Mesenchymal stem cell (in vitro differentiated cells and primary cell): ENCODE measurements around the gene NR2C2.

Experiments used
- DNase-seq: peaks from one replicate; pipeline ENCODE4 v3.0.0-alpha.2; 2013
- H2AFZ ChIP-seq: one replicate; pipeline ENCODE4 v1.6.1; 2013; ENCODE audit warnings: low read depth, mild to moderate bottlenecking, control low read depth, inconsistent platforms, low read length, moderate library complexity
- H2AK5ac ChIP-seq: 2 replicates; pipeline ENCODE4 v1.6.1; 2013; ENCODE audit warnings: low read length, moderate library complexity, mild to moderate bottlenecking, inconsistent platforms; ENCODE audit not compliant: severe bottlenecking
- H2BK120ac ChIP-seq: one replicate; pipeline ENCODE4 v1.6.1; 2013; ENCODE audit warnings: low read depth, mild to moderate bottlenecking, inconsistent platforms, low read length, moderate library complexity
- H2BK12ac ChIP-seq, 2 experiments: one replicate each; pipeline ENCODE4 v1.6.1; 2013; ENCODE audit warnings: inconsistent platforms in 2 of 2, low read length in 2 of 2, mild to moderate bottlenecking in 2 of 2, moderate library complexity in 2 of 2, control low read depth in 1 of 2
- H2BK15ac ChIP-seq: one replicate; pipeline ENCODE4 v1.6.1; 2013; ENCODE audit warnings: mild to moderate bottlenecking, low read depth, inconsistent platforms; ENCODE audit not compliant: poor library complexity, severe bottlenecking
- H2BK5ac ChIP-seq: 2 replicates; pipeline ENCODE4 v1.6.1; 2013; ENCODE audit warnings: low read depth, mild to moderate bottlenecking, low read length, control low read depth, inconsistent platforms; ENCODE audit not compliant: poor library complexity, severe bottlenecking
- H3K14ac ChIP-seq, 2 experiments: one replicate each; pipeline ENCODE4 v1.6.1; 2013; ENCODE audit warnings: inconsistent platforms in 2 of 2, low read length in 2 of 2, control low read depth in 1 of 2, mild to moderate bottlenecking in 1 of 2, moderate library complexity in 1 of 2
- H3K18ac ChIP-seq, 2 experiments: one replicate each; pipeline ENCODE4 v1.6.1; 2013; ENCODE audit warnings: inconsistent platforms in 2 of 2, low read length in 2 of 2, control low read depth in 1 of 2, low read depth in 1 of 2, mild to moderate bottlenecking in 1 of 2
- H3K23ac ChIP-seq, 2 experiments: one replicate each; pipeline ENCODE4 v1.6.1; 2013; ENCODE audit warnings: inconsistent platforms in 2 of 2, low read length in 2 of 2, mild to moderate bottlenecking in 2 of 2, moderate library complexity in 2 of 2, control low read depth in 1 of 2
- H3K27ac ChIP-seq: 2 replicates; pipeline ENCODE4 v1.5.1; 2013; ENCODE audit warnings: mild to moderate bottlenecking, moderate library complexity, low read length, control low read depth, inconsistent platforms; ENCODE audit not compliant: poor library complexity, severe bottlenecking
- H3K27me3 ChIP-seq, 2 experiments: 2 replicates each; pipeline versions ENCODE4 v1.6.1 to v1.7.0; 2013; ENCODE audit warnings: low read length in 2 of 2, mild to moderate bottlenecking in 2 of 2, moderate library complexity in 2 of 2, control low read depth in 1 of 2, inconsistent platforms in 1 of 2; ENCODE audit not compliant: control insufficient read depth in 1 of 2, insufficient read depth in 1 of 2
- H3K36me3 ChIP-seq, 2 experiments: 2 replicates each; pipeline versions ENCODE4 v1.6.1 to v1.7.0; 2013; ENCODE audit warnings: low read length in 2 of 2, control low read depth in 1 of 2, inconsistent platforms in 1 of 2, low read depth in 1 of 2, mild to moderate bottlenecking in 1 of 2; ENCODE audit not compliant: insufficient read depth in 2 of 2, control insufficient read depth in 1 of 2
- H3K4ac ChIP-seq, 2 experiments: one replicate each; pipeline ENCODE4 v1.6.1; 2013; ENCODE audit warnings: inconsistent platforms in 2 of 2, low read length in 2 of 2, mild to moderate bottlenecking in 2 of 2, moderate library complexity in 2 of 2, control low read depth in 1 of 2, low read depth in 1 of 2
- H3K4me1 ChIP-seq: 2 replicates; pipeline ENCODE4 v1.6.1; 2013; ENCODE audit warnings: low read depth, low read length, control low read depth; ENCODE audit not compliant: control insufficient read depth, insufficient read depth
- H3K4me2 ChIP-seq: 2 replicates; pipeline ENCODE4 v1.6.1; 2013; ENCODE audit warnings: low read length, mild to moderate bottlenecking, inconsistent platforms; ENCODE audit not compliant: poor library complexity, severe bottlenecking
- H3K4me3 ChIP-seq, 2 experiments: 2 replicates each; pipeline versions ENCODE4 v1.5.1 to v1.7.0; 2013; ENCODE audit warnings: low read length in 2 of 2, mild to moderate bottlenecking in 2 of 2, control low read depth in 1 of 2, low read depth in 1 of 2; ENCODE audit not compliant: insufficient read depth in 1 of 2
- H3K79me1 ChIP-seq: replicated peaks from 2 replicates; pipeline ENCODE4 v1.6.1; 2013; ENCODE audit warnings: mild to moderate bottlenecking, control low read depth, low read length, inconsistent platforms; ENCODE audit not compliant: poor library complexity, severe bottlenecking
- H3K9ac ChIP-seq: 2 replicates; pipeline ENCODE4 v1.7.0; 2013; ENCODE audit warnings: mild to moderate bottlenecking, low read length, moderate library complexity
- H3K9me3 ChIP-seq: 2 replicates; pipeline ENCODE4 v1.7.0; 2013; ENCODE audit warnings: mild to moderate bottlenecking, low read length; ENCODE audit not compliant: control insufficient read depth
- H4K8ac ChIP-seq: one replicate; pipeline ENCODE4 v1.6.1; 2013; ENCODE audit warnings: inconsistent platforms, mild to moderate bottlenecking, low read length, moderate library complexity
- H4K91ac ChIP-seq: one replicate; pipeline ENCODE4 v1.6.1; 2013; ENCODE audit warnings: mild to moderate bottlenecking, low read length, inconsistent platforms
- WGBS: methylation state at CpG from one replicate; pipeline ENCODE4 v1.1.7; 2013; ENCODE audit warnings: mixed read lengths; 5-methylcytosine and 5-hydroxymethylcytosine counted together

NR2C2 gene

DNA sequence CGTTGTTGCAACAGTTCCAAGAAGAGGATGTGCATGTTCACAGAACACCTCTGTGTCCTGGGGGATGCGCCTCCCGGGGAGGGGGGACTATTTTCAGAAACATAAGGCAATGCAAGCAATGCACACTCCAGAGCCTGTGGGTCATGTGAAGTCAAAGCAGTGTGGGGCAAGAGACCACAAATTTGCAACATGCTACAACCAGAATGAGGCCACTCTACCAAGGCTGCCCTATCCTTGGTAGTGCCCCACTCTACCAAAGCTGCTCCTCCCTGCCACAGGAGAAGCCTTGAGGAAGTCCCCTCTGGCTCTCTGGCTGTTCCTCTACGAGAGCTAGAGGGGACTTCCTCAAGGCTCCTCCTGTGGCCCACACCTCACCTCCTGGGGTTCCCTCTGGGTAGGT lies 8.4 kb upstream of the NR2C2 start:
- Histone ChIP-seq H3K9me3 (no peaks in the 10 kb centered on the region), H3K4me1 (peaks cover 2% of the 10 kb centered on the region), H3K9ac (no peak overlapping the region), H2BK120ac (no peak overlapping the region), H4K91ac (no peak overlapping the region), H2AFZ (no peak overlapping the region), H2BK5ac (no peak overlapping the region), H3K36me3 (peaks cover 5 to 20% of the 10 kb centered on the region in 2 experiments), H3K18ac (no peak overlapping the region), H3K4me2 (no peak overlapping the region), H3K23ac (no peak overlapping the region), H3K79me1 (peaks cover 19% of the 10 kb centered on the region), H3K4ac (no peak overlapping the region), H2BK12ac (no peak overlapping the region), H2AK5ac (no peak overlapping the region), H3K27me3 (no peaks in the 10 kb centered on the region), H3K4me3 (no peak overlapping the region), H2BK15ac (no peak overlapping the region), H3K27ac (no peak overlapping the region), H4K8ac (no peak overlapping the region), H3K14ac (no peak overlapping the region)
- 86% methylated on average over 4 of the region's 4 CpGs for WGBS
- no peak for DNase-seq

DNA sequence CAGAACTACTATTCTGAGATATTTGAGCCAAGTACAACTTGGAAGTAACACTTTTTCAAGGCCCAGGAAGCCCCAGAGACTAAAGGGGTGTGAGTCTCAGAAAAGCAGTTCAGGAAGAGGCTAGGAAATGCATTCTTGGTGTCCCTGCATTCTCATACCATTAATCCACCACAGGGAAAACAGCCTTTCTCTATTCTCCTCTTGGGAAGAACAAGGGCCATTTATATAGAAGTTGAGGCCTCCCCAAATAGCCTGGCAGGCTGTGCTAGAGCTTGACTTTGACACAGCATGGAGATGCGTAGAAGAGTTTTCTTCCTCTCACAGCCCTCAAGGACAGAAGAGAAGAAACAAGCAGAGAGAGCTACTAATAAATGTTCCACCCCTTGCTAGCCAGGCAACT lies 5.5 kb upstream of the NR2C2 start:
- H4K8ac ChIP-seq, result no peak overlapping the region
- H3K14ac ChIP-seq, result no peak overlapping the region
- H3K27me3 ChIP-seq, result no peaks in the 10 kb centered on the region
- no peak overlapping the region for H3K4ac ChIP-seq
- WGBS, result 100% methylated on average over 1 of the region's 1 CpG
- no peak overlapping the region for H3K4me3 ChIP-seq
- H3K18ac ChIP-seq, result no peak overlapping the region
- peaks cover 9 to 37% of the 10 kb centered on the region in 2 experiments for H3K36me3 ChIP-seq
- H3K27ac ChIP-seq, result no peak overlapping the region
- H3K9me3 ChIP-seq, result no peaks in the 10 kb centered on the region
- peaks cover 17% of the 10 kb centered on the region for H3K79me1 ChIP-seq
- no peak overlapping the region for H4K91ac ChIP-seq
- peaks cover 2% of the 10 kb centered on the region for H3K4me1 ChIP-seq
- H2BK12ac ChIP-seq, result no peak overlapping the region
- no peak overlapping the region for H2BK5ac ChIP-seq
- H3K9ac ChIP-seq, result no peak overlapping the region
- no peak overlapping the region for H2AFZ ChIP-seq
- H3K4me2 ChIP-seq, result no peak overlapping the region
- H2AK5ac ChIP-seq, result no peak overlapping the region
- no peak overlapping the region for H2BK15ac ChIP-seq
- no peak overlapping the region for H3K23ac ChIP-seq
- DNase-seq, result no peak
- no peak overlapping the region for H2BK120ac ChIP-seq

DNA sequence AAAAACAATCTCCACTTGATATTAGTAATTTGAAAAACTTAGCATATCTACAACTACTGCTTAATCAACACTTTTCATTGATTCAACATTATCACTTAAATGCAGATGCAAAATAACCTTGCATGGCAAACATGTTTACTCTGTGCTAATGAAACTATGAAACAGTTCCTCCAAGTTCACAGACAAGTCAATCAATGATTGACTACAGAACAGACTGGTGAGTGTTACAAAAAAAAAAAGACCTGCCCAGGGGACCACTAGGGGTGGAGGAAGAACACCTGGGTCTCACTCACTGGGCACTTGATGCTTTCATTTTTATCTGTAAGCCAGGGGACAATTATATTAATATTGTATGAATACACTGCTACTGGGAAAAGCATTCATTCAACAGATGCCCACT lies 4.3 kb upstream of the NR2C2 start:
- Histone ChIP-seq H2BK12ac (no peak overlapping the region), H3K4me1 (peaks cover 2% of the 10 kb centered on the region), H2BK120ac (no peak overlapping the region), H2AK5ac (no peak overlapping the region), H2BK5ac (no peak overlapping the region), H4K8ac (no peak overlapping the region), H3K9me3 (no peaks in the 10 kb centered on the region), H3K4me2 (no peak overlapping the region), H3K9ac (no peak overlapping the region), H4K91ac (no peak overlapping the region), H3K14ac (no peak overlapping the region), H2BK15ac (no peak overlapping the region), H3K4me3 (no peak overlapping the region), H3K27me3 (no peaks in the 10 kb centered on the region), H2AFZ (no peak overlapping the region), H3K18ac (no peak overlapping the region), H3K23ac (no peak overlapping the region), H3K79me1 (peaks cover 17% of the 10 kb centered on the region), H3K4ac (no peak overlapping the region), H3K27ac (no peak overlapping the region), H3K36me3 (peaks cover 9 to 37% of the 10 kb centered on the region in 2 experiments)
- no peak for DNase-seq

DNA sequence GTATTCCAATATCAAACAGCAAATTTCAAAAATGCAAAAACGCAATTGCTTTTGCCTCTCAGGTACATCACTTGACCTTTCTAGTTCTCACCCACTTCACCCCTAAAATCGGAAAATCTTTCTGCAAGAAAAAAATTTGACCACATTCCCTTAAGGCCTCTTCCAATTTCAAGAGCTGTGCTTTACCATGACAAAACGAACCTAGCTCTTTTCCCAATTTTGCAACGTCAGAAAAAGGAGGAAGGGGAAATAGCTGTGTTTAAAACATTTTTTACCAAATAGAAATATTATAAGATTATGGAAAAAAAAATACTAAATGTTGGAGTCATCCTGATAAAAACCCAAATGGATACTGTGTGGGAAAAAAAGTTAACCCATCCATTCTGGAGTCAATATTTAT lies 1.1 kb upstream of the NR2C2 start:
- Histone ChIP-seq H3K4me3 (peak overlapping the region in 1 of 2 experiments; percentile 96), H3K27me3 (no peaks in the 10 kb centered on the region), H2BK5ac (no peak overlapping the region), H3K4me1 (peaks cover 4% of the 10 kb centered on the region), H3K23ac (no peak overlapping the region), H4K91ac (no peak overlapping the region), H3K18ac (no peak overlapping the region), H2BK120ac (no peak overlapping the region), H3K9me3 (no peaks in the 10 kb centered on the region), H3K4ac (no peak overlapping the region), H3K36me3 (peaks cover 7 to 37% of the 10 kb centered on the region in 2 experiments), H2BK12ac (no peak overlapping the region), H4K8ac (no peak overlapping the region), H2BK15ac (no peak overlapping the region), H3K27ac (no peak overlapping the region), H2AK5ac (no peak overlapping the region), H2AFZ (no peak overlapping the region), H3K9ac (peak overlapping the region; percentile 97), H3K79me1 (peaks cover 13% of the 10 kb centered on the region), H3K4me2 (peak overlapping the region; percentile 75), H3K14ac (no peak overlapping the region)
- 58% methylated on average over 2 of the region's 4 CpGs for WGBS
- DNase-seq, result no peak
